PC-9 (cell line): ENCODE results near the gene NHEJ1. TPM values are rescaled to one million over a fixed set of nuclear protein-coding genes. Genes with fewer than 3 reads are reported as not detected.

Source experiments
- BruUV-seq: library from RNA; stranded (reverse); fragments of 400-500 nt; replicated peaks from 2 replicates; lab custom pipeline; 2021; lab: Mats Ljungman, UMichigan
- CTCF ChIA-PET: fragments of 300-600 bp; sonication (Branson Sonifier 250); formaldehyde crosslinking; loops from one replicate; lab custom pipeline; 2022; ENCODE audit warnings: antibody characterized with exemption; lab: Charles Lee
- POLR2A ChIA-PET: fragments of 300-600 bp; sonication (Branson Sonifier 250); formaldehyde crosslinking; loops from one replicate; lab custom pipeline; 2022; ENCODE audit warnings: antibody characterized with exemption; ENCODE audit not compliant: unreplicated experiment; lab: Charles Lee
- DNase-seq, 2 experiments: peaks; one replicate each; pipeline versions ENCODE4 v3.0.0 to v3.0.0-alpha.2; 2015 to 2022; ENCODE audit warnings: mixed read lengths in 1 of 2
- H2AFZ ChIP-seq: fragments of 200-600 bp; sonication (generic); 2 replicates; pipeline ENCODE4 v1.8.1; 2017; ENCODE audit warnings: antibody characterized with exemption
- H3F3A ChIP-seq: fragments of 200-600 bp; sonication (generic); 2 replicates; pipeline ENCODE4 v1.8.1; 2017; ENCODE audit warnings: antibody characterized with exemption, mild to moderate bottlenecking, low read depth; ENCODE audit not compliant: insufficient read depth
- H3K27ac ChIP-seq: fragments of 200-600 bp; sonication (generic); 2 replicates; pipeline ENCODE4 v1.6.1; 2016; ENCODE audit warnings: mixed run types
- H3K27me3 ChIP-seq: fragments of 200-600 bp; sonication (generic); 2 replicates; pipeline ENCODE4 v1.6.1; 2016; ENCODE audit warnings: low read depth, mixed run types; ENCODE audit not compliant: insufficient read depth
- H3K36me3 ChIP-seq: fragments of 200-600 bp; sonication (generic); 2 replicates; pipeline ENCODE4 v1.6.1; 2016; ENCODE audit warnings: low read depth, mixed run types
- H3K4me1 ChIP-seq: fragments of 200-600 bp; sonication (generic); replicated peaks from 2 replicates; pipeline ENCODE4 v1.6.1; 2016; ENCODE audit warnings: mixed run types; ENCODE audit not compliant: insufficient read depth
- H3K4me2 ChIP-seq: fragments of 200-600 bp; sonication (generic); 2 replicates; pipeline ENCODE4 v1.6.1; 2017; ENCODE audit warnings: mixed run types
- H3K4me3 ChIP-seq: fragments of 200-600 bp; sonication (generic); 2 replicates; pipeline ENCODE4 v1.6.1; 2016; ENCODE audit warnings: mixed run types
- H3K79me2 ChIP-seq: fragments of 200-600 bp; sonication (generic); 2 replicates; pipeline ENCODE4 v1.6.1; 2017; ENCODE audit warnings: low read depth, mixed run types
- H3K9me2 ChIP-seq: fragments of 200-600 bp; sonication (generic); 2 replicates; pipeline ENCODE4 v1.8.1; 2017; ENCODE audit warnings: mild to moderate bottlenecking; ENCODE audit not compliant: insufficient read depth
- H3K9me3 ChIP-seq: fragments of 200-600 bp; sonication (generic); 2 replicates; pipeline ENCODE4 v1.8.1; 2016; ENCODE audit warnings: low read depth; ENCODE audit not compliant: insufficient read depth
- H4K20me1 ChIP-seq: fragments of 200-600 bp; sonication (generic); 2 replicates; pipeline ENCODE4 v1.8.1; 2017; ENCODE audit not compliant: insufficient read depth
- EZH2 ChIP-seq: fragments of 200-600 bp; sonication (generic); IDR thresholded peaks from 2 replicates; pipeline ENCODE4 v1.8.0; 2017; ENCODE audit warnings: antibody characterized with exemption, low read depth
- intact Hi-C: fragments of 100-400 bp; cut with micrococcal nuclease; formaldehyde crosslinking; loops from one replicate; pipeline ENCODE4 v1.10.0; 2022; ENCODE audit not compliant: unreplicated experiment
- total RNA-seq: library from RNA; stranded (reverse); gene quantifications from 2 replicates; pipeline ENCODE4 v1.2.3, GENCODE V29; 2021
- TF ChIP-seq, protein P1 (sequence below): fragments of 200-600 bp; sonication (generic); conservative IDR thresholded peaks from 2 replicates; pipeline ENCODE4 v1.6.1; 2017; ENCODE audit warnings: mixed run types, antibody characterized with exemption, mild to moderate bottlenecking, moderate library complexity

Gene NHEJ1
- total RNA-seq, 1 experiment from 2014 or later = 9.8 TPM

DNA sequence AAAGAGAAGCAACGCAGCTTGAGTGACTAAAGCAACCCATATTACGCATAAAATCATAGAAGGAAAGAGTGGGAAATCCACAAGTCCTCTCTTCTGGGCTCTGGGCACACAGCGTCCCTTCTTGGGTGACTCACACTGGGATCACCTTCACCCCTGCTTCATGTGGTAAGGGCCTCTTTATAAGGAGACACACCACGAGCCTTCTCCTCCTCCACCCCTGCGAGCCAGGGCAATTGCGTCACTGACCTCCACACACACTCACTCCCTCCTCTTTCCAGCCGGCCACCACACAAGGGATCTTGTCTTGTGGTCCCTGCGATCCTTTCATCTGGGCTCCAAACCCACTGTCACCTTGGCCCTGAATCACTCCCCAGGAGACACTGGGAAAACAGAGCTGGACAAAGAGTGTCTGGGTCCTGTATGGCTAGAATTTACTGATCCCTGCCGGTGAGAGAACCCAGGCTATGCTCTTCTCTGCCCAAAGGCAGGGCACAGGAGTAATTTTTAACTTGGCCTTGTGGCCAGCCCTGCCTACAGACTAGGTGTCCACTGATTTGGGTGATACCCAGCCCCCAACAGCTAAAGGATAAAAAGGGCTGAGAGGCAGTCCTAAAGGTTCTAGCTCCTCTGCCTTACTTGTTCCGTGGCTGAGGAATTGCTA, 35.3 kb downstream of the NHEJ1 start:
- DNase-seq = peak in 1 of 2 experiments; percentile 45
- Histone ChIP-seq H3F3A (peaks cover 12% of the 10 kb centered on the region; the same call in 1 of the 2 replicates), H3K27me3 (no peaks in the 10 kb centered on the region), H2AFZ (no peak overlapping the region), H3K4me2 (peak overlapping the region; percentile 27), H3K4me1 (peaks cover 42% of the 10 kb centered on the region), H3K4me3 (no peak overlapping the region), H3K9me3 (no peaks in the 10 kb centered on the region), H3K36me3 (no peaks in the 10 kb centered on the region), H3K9me2 (no peaks in the 10 kb centered on the region), H3K27ac (no peak overlapping the region), H4K20me1 (no peaks in the 10 kb centered on the region; the same call in 1 of the 2 replicates), H3K79me2 (no peaks in the 10 kb centered on the region)
- ChIA-PET POLR2A (no interaction called here), CTCF (interaction anchor here (0.5 kb wide), 1 partner anchor 16 kb away, joined by 5 read pairs; no protein-coding TSS in a partner anchor)
- intact Hi-C loops = no loop called here
- no TSS peak for BruUV-seq
- TF ChIP-seq, protein P1, sequence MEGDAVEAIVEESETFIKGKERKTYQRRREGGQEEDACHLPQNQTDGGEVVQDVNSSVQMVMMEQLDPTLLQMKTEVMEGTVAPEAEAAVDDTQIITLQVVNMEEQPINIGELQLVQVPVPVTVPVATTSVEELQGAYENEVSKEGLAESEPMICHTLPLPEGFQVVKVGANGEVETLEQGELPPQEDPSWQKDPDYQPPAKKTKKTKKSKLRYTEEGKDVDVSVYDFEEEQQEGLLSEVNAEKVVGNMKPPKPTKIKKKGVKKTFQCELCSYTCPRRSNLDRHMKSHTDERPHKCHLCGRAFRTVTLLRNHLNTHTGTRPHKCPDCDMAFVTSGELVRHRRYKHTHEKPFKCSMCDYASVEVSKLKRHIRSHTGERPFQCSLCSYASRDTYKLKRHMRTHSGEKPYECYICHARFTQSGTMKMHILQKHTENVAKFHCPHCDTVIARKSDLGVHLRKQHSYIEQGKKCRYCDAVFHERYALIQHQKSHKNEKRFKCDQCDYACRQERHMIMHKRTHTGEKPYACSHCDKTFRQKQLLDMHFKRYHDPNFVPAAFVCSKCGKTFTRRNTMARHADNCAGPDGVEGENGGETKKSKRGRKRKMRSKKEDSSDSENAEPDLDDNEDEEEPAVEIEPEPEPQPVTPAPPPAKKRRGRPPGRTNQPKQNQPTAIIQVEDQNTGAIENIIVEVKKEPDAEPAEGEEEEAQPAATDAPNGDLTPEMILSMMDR = no peak
- no peak for TF ChIP-seq EZH2

DNA sequence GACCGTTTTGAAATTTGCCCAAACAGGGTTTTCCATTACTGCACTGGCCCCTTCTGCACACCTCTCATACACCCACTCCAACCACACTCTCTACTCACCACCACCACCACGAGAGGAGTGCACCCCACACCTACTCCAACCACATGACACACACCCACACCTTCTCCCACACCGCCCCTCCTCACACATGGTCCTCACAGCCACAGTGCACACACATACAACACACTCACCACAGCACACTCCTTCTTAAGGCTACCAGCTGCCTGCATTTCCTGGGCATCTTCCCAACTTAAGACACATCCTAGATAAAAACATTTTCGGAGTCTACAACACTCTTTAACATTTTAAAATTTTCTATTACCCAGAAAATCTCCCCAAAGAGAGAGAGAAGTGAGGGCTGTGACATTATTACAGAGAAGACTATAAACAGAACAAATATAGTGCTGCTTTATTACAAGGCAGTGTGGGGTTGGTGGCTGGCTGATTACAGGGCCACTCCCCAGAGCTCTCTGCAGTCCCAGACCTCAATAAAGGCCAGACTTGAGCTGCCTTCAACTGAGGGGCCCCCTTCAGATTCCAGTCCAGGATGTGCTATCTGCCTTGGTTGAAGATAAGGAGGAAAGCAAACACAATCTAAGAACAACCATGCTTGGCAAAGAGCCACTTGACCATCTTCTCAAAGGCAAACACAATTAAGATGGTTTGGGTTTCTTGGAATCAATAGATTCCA, 36.1 kb downstream of the NHEJ1 start:
- Histone ChIP-seq H3K36me3 (no peaks in the 10 kb centered on the region), H3K9me2 (no peaks in the 10 kb centered on the region), H4K20me1 (no peaks in the 10 kb centered on the region; the same call in 1 of the 2 replicates), H3K27ac (no peak overlapping the region), H3K4me1 (peaks cover 42% of the 10 kb centered on the region), H3K9me3 (no peaks in the 10 kb centered on the region), H3K4me3 (no peak overlapping the region), H3K79me2 (no peaks in the 10 kb centered on the region), H3K27me3 (no peaks in the 10 kb centered on the region), H2AFZ (no peak overlapping the region), H3K4me2 (no peak overlapping the region), H3F3A (peaks cover 15% of the 10 kb centered on the region; the same call in 1 of the 2 replicates)
- intact Hi-C loops = no loop called here
- no peak for TF ChIP-seq EZH2
- TF ChIP-seq, protein P1 = no peak
- no peak for DNase-seq
- ChIA-PET CTCF (no interaction called here), POLR2A (interaction anchor here (0.6 kb wide), 1 partner anchor 63 kb away, joined by 4 read pairs; no protein-coding TSS in a partner anchor)
- BruUV-seq = no TSS peak

DNA sequence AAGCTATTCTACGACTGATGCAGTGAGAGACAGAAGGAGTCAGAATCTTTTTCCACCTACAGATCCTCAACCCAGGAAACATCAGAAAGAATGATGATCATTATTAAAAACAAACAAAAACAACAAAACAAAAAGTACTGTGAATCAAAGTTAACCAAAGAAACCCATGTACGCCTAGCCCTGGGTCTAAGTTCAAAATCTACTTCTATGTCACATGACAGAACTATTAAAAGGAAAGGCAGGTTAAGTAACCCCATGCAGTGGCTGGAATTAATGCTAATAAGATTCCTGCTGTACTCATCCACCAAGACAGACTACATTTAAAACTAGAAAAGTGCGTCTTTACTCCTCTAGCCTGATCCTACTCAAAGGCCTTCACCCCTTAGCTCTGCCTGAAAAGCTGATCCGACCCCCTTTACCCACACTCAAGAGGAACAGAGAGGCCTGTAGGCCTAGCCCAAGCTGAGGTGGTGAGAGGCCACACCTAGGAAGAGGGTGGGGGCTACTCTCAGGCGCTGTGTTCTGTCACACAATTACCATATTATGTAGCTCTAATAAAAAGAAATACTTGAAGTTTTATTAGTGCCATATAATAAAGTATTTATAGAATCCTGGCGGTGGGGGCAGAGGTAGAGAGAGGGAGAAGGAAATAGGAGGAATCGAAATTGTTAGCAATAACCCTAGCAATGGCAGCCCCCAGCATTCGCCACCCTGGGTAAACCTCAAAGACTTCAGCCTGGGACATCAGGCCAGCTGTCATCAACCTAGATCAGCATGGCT, 37.1 kb downstream of the NHEJ1 start:
- no peaks in the 10 kb centered on the region for H3K27me3 ChIP-seq
- H3K4me3 ChIP-seq = no peak overlapping the region
- H2AFZ ChIP-seq = no peak overlapping the region
- peaks cover 15% of the 10 kb centered on the region; the same call in 1 of the 2 replicates for H3F3A ChIP-seq
- H3K4me1 ChIP-seq = peaks cover 42% of the 10 kb centered on the region
- no peaks in the 10 kb centered on the region; the same call in 1 of the 2 replicates for H4K20me1 ChIP-seq
- H3K9me2 ChIP-seq = no peaks in the 10 kb centered on the region
- intact Hi-C loops = no loop called here
- TF ChIP-seq EZH2 = no peak
- TF ChIP-seq, protein P1 = no peak
- POLR2A ChIA-PET = interaction anchor here (0.6 kb wide), 1 partner anchor 62 kb away, joined by 4 read pairs; no protein-coding TSS in a partner anchor
- H3K79me2 ChIP-seq = no peaks in the 10 kb centered on the region
- H3K27ac ChIP-seq = no peak overlapping the region
- no peaks in the 10 kb centered on the region for H3K9me3 ChIP-seq
- no TSS peak for BruUV-seq
- DNase-seq = no peak
- no peaks in the 10 kb centered on the region for H3K36me3 ChIP-seq
- H3K4me2 ChIP-seq = no peak overlapping the region
- CTCF ChIA-PET = no interaction called here
